ENCODE measurements around the gene CUTA.
A peak's percentile ranks its signal among the peaks of the same experiment; 100 is the strongest.

CUTA gene

GRCh38 chr6:33438978-33439594, 21.2 kb upstream of the CUTA start:
- no peak for DNase-seq

- no peak for DNase-seq
Measured at GRCh38 chr6:33437666-33438065, 19.8 kb upstream of the CUTA start.

- no peak for DNase-seq
Measured at GRCh38 chr6:33434961-33435360, 17.1 kb upstream of the CUTA start.

GRCh38 chr6:33433544-33434191, 15.8 kb upstream of the CUTA start:
- DNase-seq = no peak

GRCh38 chr6:33433001-33433543, 15.2 kb upstream of the CUTA start:
- DNase-seq = no peak

GRCh38 chr6:33432546-33432945, 14.6 kb upstream of the CUTA start:
- no peak for DNase-seq

- DNase-seq = no peak
Measured at GRCh38 chr6:33431880-33432541, 14.1 kb upstream of the CUTA start.

GRCh38 chr6:33430991-33431879, 13.3 kb upstream of the CUTA start:
- DNase-seq = peak in 1 of 2 experiments; percentile 35

- DNase-seq = no peak
Measured at GRCh38 chr6:33430334-33430733, 12.4 kb upstream of the CUTA start.

GRCh38 chr6:33429750-33430052, 11.8 kb upstream of the CUTA start:
- no peak for DNase-seq

- no peak for DNase-seq
Measured at GRCh38 chr6:33428966-33429749, 11.3 kb upstream of the CUTA start.

- no peak for DNase-seq
Measured at GRCh38 chr6:33428224-33428965, 10.5 kb upstream of the CUTA start.

- DNase-seq = no peak
Measured at GRCh38 chr6:33427585-33428223, 9.8 kb upstream of the CUTA start.

- no peak for DNase-seq
Measured at GRCh38 chr6:33426590-33427511, 8.9 kb upstream of the CUTA start.

- peak in 1 of 2 experiments; percentile 52 for DNase-seq
Measured at GRCh38 chr6:33425668-33426577, 8.0 kb upstream of the CUTA start.

GRCh38 chr6:33424855-33425667, 7.2 kb upstream of the CUTA start:
- no peak for DNase-seq

- DNase-seq = no peak
Measured at GRCh38 chr6:33423777-33424176, 5.9 kb upstream of the CUTA start.

GRCh38 chr6:33421344-33421643, 3.4 kb upstream of the CUTA start:
- no peak for DNase-seq

Measured in NCI-H187 (cell line).